Hepatocyte (in vitro differentiated cells): ENCODE data around the gene LRFN4. TPM values are rescaled to one million over a fixed set of nuclear protein-coding genes. Genes with fewer than 3 reads are reported as not detected.

Experiments
- DNase-seq: peaks from one replicate; pipeline ENCODE4 v3.0.0-alpha.2; 2016; ENCODE audit warnings: low spot score
- H2AFZ ChIP-seq: fragments of 200-600 bp; sonication (generic); 2 replicates; pipeline ENCODE4 v1.6.0; 2016; ENCODE audit warnings: antibody characterized with exemption, mild to moderate bottlenecking
- H3K27ac ChIP-seq: fragments of 200-600 bp; sonication (generic); 2 replicates; pipeline ENCODE4 v1.5.1; 2016; ENCODE audit warnings: mild to moderate bottlenecking
- H3K27me3 ChIP-seq: fragments of 200-600 bp; sonication (generic); 2 replicates; pipeline ENCODE4 v1.6.1; 2016
- H3K36me3 ChIP-seq: fragments of 200-600 bp; sonication (generic); replicated peaks from 2 replicates; pipeline ENCODE4 v1.5.1; 2016; ENCODE audit warnings: low read depth; ENCODE audit not compliant: insufficient read depth
- H3K4me1 ChIP-seq: fragments of 200-600 bp; sonication (generic); 2 replicates; pipeline ENCODE4 v1.5.1; 2016; ENCODE audit warnings: mild to moderate bottlenecking, moderate library complexity; ENCODE audit not compliant: insufficient read depth
- H3K4me2 ChIP-seq: fragments of 200-600 bp; sonication (generic); 2 replicates; pipeline ENCODE4 v1.6.0; 2016
- H3K4me3 ChIP-seq: fragments of 200-600 bp; sonication (generic); 2 replicates; pipeline ENCODE4 v1.5.1; 2016; ENCODE audit warnings: mild to moderate bottlenecking
- H3K79me2 ChIP-seq: fragments of 200-600 bp; sonication (generic); 2 replicates; pipeline ENCODE4 v1.6.0; 2017; ENCODE audit warnings: mild to moderate bottlenecking
- H3K9me2 ChIP-seq: fragments of 200-600 bp; sonication (generic); replicated peaks from 2 replicates; pipeline ENCODE4 v1.6.0; 2017; ENCODE audit warnings: mild to moderate bottlenecking; ENCODE audit not compliant: insufficient read depth
- H3K9me3 ChIP-seq: fragments of 200-600 bp; sonication (generic); 2 replicates; pipeline ENCODE4 v1.5.1; 2016; ENCODE audit warnings: low read depth, mild to moderate bottlenecking
- H4K20me1 ChIP-seq: fragments of 200-600 bp; sonication (generic); 2 replicates; pipeline ENCODE4 v1.6.0; 2016; ENCODE audit warnings: mild to moderate bottlenecking; ENCODE audit not compliant: insufficient read depth, poor library complexity, severe bottlenecking
- EZH2 ChIP-seq: fragments of 200-600 bp; sonication (generic); IDR thresholded peaks from 2 replicates; pipeline ENCODE4 v1.6.1; 2016; ENCODE audit warnings: antibody characterized with exemption, mild to moderate bottlenecking, borderline replicate concordance
- EZH2phosphoT487 ChIP-seq: fragments of 200-600 bp; sonication (generic); IDR thresholded peaks from one replicate; pipeline ENCODE4 v1.6.1; 2018; ENCODE audit warnings: antibody characterized with exemption, mild to moderate bottlenecking, low read depth, moderate library complexity; ENCODE audit not compliant: unreplicated experiment, severe bottlenecking
- WGBS: methylation state at CpG from one replicate; pipeline ENCODE4 v1.1.6; 2016; ENCODE audit warnings: low lambda C conversion rate; ENCODE audit errors: missing lambda C conversion rate; 5-methylcytosine and 5-hydroxymethylcytosine counted together
- polyA plus RNA-seq: library from polyadenylated mRNA; unstranded; fragments of >200 nt; fragmentation: Nextera tagmentation; extraction: Ambion mirVana; gene quantifications from 2 replicates; pipeline ENCODE4 v1.2.1, GENCODE V29; 2016
- total RNA-seq: library from RNA; depleted of rRNA; stranded (reverse); fragments of >200 nt; gene quantifications from 2 replicates; pipeline ENCODE4 v1.2.3, GENCODE V29; 2014
- TF ChIP-seq, protein P1 (sequence below): fragments of 200-600 bp; sonication (generic); IDR thresholded peaks from 2 replicates; pipeline ENCODE4 v1.5.1; 2016; ENCODE audit warnings: antibody characterized with exemption, mild to moderate bottlenecking; ENCODE audit not compliant: poor library complexity

Gene LRFN4
- total and polyA plus RNA-seq, 2 experiments from 2014 or later: 15.8 to 30.2 TPM

DNA sequence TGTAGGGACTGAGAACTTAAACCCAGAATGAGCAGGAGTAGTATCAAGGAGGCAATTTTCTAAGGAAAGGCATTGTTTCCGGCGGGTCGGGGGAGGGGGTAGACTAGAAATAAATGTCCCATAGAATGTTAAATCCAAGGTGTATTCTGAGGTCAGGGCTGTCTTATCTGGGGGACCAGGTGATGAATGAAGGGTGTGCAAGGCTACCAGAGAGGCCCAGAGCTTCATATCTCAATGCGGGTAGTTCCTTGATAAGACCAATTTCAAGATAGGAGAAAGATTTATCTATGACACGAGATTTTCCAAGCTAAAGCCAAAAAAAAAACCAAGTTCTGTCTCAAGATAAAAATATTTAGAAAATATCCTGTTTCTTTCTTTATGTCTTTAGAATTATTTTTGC is 21.9 kb upstream of the LRFN4 start:
- no peaks in the 10 kb centered on the region for H4K20me1 ChIP-seq
- WGBS: 75% methylated on average over 5 of the region's 5 CpGs
- H3K9me2 ChIP-seq: no peaks in the 10 kb centered on the region

GRCh38 chr11:66835768-66836405 is 21.0 kb upstream of the LRFN4 start:
- Histone ChIP-seq H3K27me3 (no peaks in the 10 kb centered on the region), H3K9me3 (no peaks in the 10 kb centered on the region), H4K20me1 (no peaks in the 10 kb centered on the region), H3K4me3 (no peak overlapping the region), H3K27ac (peak overlapping the region; percentile 7), H3K4me2 (no peak overlapping the region), H3K79me2 (no peaks in the 10 kb centered on the region), H3K36me3 (no peaks in the 10 kb centered on the region), H3K9me2 (no peaks in the 10 kb centered on the region), H3K4me1 (no peaks in the 10 kb centered on the region), H2AFZ (no peak overlapping the region)
- no peak for TF ChIP-seq EZH2phosphoT487
- no peak for TF ChIP-seq EZH2
- TF ChIP-seq, protein P1, sequence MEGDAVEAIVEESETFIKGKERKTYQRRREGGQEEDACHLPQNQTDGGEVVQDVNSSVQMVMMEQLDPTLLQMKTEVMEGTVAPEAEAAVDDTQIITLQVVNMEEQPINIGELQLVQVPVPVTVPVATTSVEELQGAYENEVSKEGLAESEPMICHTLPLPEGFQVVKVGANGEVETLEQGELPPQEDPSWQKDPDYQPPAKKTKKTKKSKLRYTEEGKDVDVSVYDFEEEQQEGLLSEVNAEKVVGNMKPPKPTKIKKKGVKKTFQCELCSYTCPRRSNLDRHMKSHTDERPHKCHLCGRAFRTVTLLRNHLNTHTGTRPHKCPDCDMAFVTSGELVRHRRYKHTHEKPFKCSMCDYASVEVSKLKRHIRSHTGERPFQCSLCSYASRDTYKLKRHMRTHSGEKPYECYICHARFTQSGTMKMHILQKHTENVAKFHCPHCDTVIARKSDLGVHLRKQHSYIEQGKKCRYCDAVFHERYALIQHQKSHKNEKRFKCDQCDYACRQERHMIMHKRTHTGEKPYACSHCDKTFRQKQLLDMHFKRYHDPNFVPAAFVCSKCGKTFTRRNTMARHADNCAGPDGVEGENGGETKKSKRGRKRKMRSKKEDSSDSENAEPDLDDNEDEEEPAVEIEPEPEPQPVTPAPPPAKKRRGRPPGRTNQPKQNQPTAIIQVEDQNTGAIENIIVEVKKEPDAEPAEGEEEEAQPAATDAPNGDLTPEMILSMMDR: no peak
- no peak for DNase-seq
- 94% methylated on average over 12 of the region's 12 CpGs for WGBS

More for the DNA sequence above, 21.9 kb upstream of the LRFN4 start:
- Histone ChIP-seq H3K27me3 (no peaks in the 10 kb centered on the region), H3K27ac (no peak overlapping the region), H3K4me1 (no peaks in the 10 kb centered on the region), H3K4me2 (no peak overlapping the region), H3K79me2 (no peaks in the 10 kb centered on the region), H3K4me3 (no peak overlapping the region), H3K36me3 (no peaks in the 10 kb centered on the region), H2AFZ (no peak overlapping the region), H3K9me3 (no peaks in the 10 kb centered on the region)
- no peak for DNase-seq
- TF ChIP-seq EZH2phosphoT487 (no peak), EZH2 (no peak)
- TF ChIP-seq, protein P1: no peak

DNA sequence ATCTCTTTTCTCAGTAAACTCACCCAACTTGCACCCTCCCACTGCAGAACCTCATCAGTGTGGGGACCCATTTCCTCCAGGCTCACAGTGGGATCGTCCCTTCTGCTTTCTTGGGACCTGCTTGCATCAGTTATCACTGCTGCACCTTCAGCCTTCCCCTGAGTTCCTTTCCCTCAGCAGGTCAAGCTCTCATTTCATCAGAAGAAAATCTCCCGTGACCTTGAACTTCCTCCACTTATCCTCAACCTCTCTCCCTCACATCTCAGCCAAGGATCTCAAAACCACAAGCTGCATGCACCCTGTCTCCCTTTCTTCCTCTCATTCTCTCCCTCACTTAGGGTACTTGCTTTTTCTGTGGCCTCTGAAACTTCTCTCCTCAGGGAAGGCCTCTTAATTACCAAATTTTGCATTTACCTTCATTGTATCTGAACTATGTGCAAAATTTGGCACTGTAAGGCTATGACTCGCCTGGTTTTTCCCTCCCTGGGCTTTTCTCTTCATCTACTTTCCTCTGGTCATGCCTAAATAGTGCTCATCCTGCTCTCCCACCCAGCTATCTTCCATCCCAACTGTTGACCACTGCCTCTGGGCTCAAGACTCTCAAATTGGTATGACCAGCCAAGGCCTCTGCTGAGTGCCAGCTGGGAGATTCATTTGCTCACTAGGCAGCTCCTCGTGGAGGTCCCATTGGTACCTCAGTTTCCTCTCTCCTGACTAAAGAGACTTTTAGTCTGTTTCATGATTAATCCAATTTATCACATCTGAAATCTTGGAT is 16.4 kb upstream of the LRFN4 start:
- no peaks in the 10 kb centered on the region for H3K9me2 ChIP-seq
- no peak for TF ChIP-seq EZH2phosphoT487
- TF ChIP-seq, protein P1: no peak
- TF ChIP-seq EZH2: no peak
- H3K4me3 ChIP-seq: no peak overlapping the region
- H3K9me3 ChIP-seq: no peaks in the 10 kb centered on the region
- H3K36me3 ChIP-seq: no peaks in the 10 kb centered on the region
- peaks cover 16% of the 10 kb centered on the region for H3K4me1 ChIP-seq
- 97% methylated on average over 4 of the region's 4 CpGs for WGBS
- H4K20me1 ChIP-seq: peaks cover 6% of the 10 kb centered on the region
- peak; percentile 1 for DNase-seq
- H2AFZ ChIP-seq: no peak overlapping the region
- no peaks in the 10 kb centered on the region for H3K27me3 ChIP-seq
- H3K4me2 ChIP-seq: no peak overlapping the region
- no peak overlapping the region for H3K27ac ChIP-seq
- peaks cover 37% of the 10 kb centered on the region for H3K79me2 ChIP-seq
